AG04450 (cell line): ENCODE results near the gene SLC6A17. TPM values are rescaled to one million over a fixed set of nuclear protein-coding genes. Genes with fewer than 3 reads are reported as not detected.

ENCODE experiments used
- CTCF ChIA-PET: fragments of 300-600, 350-600 bp; formaldehyde crosslinking; extraction: SDS; loops from one replicate; lab custom pipeline; 2022; ENCODE audit warnings: antibody characterized with exemption, inconsistent platforms; lab: Charles Lee
- POLR2A ChIA-PET: fragments of 350-600 bp; formaldehyde crosslinking; extraction: SDS; loops from one replicate; lab custom pipeline; 2021; ENCODE audit warnings: antibody characterized with exemption, inconsistent platforms; lab: Yijun Ruan, JAX
- DNase-seq: peaks from one replicate; pipeline ENCODE4 v3.0.0-alpha.2; 2011; ENCODE audit warnings: low read depth, low spot score
- H3K27ac ChIP-seq: one replicate; pipeline ENCODE4 v1.5.1; 2012; ENCODE audit warnings: low read depth, low read length, control low read depth
- H3K27me3 ChIP-seq: one replicate; pipeline ENCODE4 v1.6.0; 2012; ENCODE audit warnings: low read length; ENCODE audit not compliant: control insufficient read depth, insufficient read depth
- H3K4me3 ChIP-seq: 2 replicates; pipeline ENCODE4 v1.5.1; 2011; ENCODE audit warnings: mild to moderate bottlenecking, low read depth, low read length, control low read depth
- H3K9me3 ChIP-seq: 2 replicates; pipeline ENCODE4 v1.5.1; 2012; ENCODE audit warnings: low read length; ENCODE audit not compliant: control insufficient read depth, insufficient read depth
- polyA plus RNA-seq: library from polyadenylated mRNA; depleted of rRNA; stranded (reverse); fragments of >200 nt; gene quantifications from 2 replicates; pipeline ENCODE4 v1.2.3, GENCODE V29; 2011
- TF ChIP-seq, protein P1 (sequence below): IDR thresholded peaks from 2 replicates; pipeline ENCODE4 v1.5.1; 2011; ENCODE audit warnings: low read depth, low read length, control low read depth, inconsistent platforms

SLC6A17 gene
- polyA plus RNA-seq, 1 experiment, result 0.05 TPM

DNA sequence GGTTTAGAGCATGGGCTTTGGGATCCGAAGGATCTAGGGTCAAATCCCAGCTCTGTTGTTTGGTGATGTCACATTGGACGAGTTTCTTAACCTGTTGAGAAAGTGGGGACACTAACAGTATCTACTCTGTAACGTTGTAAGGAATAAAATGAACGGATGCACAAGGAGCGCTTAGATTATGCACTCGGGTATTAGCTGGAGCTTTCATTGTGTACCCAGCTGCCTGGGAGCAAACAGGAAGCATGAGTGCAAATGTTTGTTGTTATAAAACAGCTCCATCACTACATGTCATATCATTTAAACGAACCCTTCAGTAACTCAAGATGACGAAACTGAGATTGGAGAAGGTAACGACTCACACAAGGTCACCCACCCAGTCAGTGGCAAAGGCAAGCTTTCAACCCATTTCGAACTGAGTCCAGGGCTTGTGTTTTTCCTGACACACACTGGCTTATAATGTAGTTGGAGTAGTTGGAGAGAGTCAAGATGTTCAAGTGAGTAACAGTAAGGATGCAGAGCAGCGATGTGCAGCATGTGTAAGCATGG, 16.2 kb upstream of the SLC6A17 start:
- CTCF ChIA-PET, result interaction anchor here (1.3 kb wide), 2 partner anchors 18 to 28 kb away, joined by 5 to 9 read pairs; no protein-coding TSS in a partner anchor
- DNase-seq, result no peak
- POLR2A ChIA-PET, result no interaction called here
- H3K4me3 ChIP-seq, result no peak overlapping the region
- H3K27ac ChIP-seq, result no peak overlapping the region
- TF ChIP-seq, protein P1, sequence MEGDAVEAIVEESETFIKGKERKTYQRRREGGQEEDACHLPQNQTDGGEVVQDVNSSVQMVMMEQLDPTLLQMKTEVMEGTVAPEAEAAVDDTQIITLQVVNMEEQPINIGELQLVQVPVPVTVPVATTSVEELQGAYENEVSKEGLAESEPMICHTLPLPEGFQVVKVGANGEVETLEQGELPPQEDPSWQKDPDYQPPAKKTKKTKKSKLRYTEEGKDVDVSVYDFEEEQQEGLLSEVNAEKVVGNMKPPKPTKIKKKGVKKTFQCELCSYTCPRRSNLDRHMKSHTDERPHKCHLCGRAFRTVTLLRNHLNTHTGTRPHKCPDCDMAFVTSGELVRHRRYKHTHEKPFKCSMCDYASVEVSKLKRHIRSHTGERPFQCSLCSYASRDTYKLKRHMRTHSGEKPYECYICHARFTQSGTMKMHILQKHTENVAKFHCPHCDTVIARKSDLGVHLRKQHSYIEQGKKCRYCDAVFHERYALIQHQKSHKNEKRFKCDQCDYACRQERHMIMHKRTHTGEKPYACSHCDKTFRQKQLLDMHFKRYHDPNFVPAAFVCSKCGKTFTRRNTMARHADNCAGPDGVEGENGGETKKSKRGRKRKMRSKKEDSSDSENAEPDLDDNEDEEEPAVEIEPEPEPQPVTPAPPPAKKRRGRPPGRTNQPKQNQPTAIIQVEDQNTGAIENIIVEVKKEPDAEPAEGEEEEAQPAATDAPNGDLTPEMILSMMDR, result no peak
- H3K9me3 ChIP-seq, result no peaks in the 10 kb centered on the region
- peaks cover 54% of the 10 kb centered on the region for H3K27me3 ChIP-seq

DNA sequence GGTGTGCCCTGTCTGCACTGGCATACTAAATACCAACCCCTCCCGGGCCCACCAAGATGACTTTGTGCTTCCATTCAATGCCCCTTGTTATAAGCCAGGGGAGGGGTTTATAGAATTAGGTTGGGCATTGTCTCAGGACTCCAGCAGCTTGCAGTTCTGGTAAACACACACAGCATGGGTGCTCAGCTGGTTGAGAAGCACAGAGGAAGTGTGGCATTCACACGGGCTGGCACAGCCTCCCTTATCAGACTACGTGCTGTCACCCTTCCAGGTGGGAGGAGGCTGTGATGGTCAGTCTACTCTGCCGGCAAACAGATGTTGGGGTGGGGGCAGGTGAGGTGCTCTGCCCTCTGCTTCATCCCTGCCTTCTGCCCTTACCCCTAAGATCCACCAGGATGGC, 15.0 kb upstream of the SLC6A17 start:
- peaks cover 43% of the 10 kb centered on the region for H3K27me3 ChIP-seq
- TF ChIP-seq, protein P1, result no peak
- no peak overlapping the region for H3K4me3 ChIP-seq
- no peak for DNase-seq
- no peak overlapping the region for H3K27ac ChIP-seq
- no peaks in the 10 kb centered on the region for H3K9me3 ChIP-seq
- ChIA-PET POLR2A (no interaction called here), CTCF (interaction anchor here (1.3 kb wide), 2 partner anchors 19 to 48 kb away, joined by 3 to 9 read pairs; no protein-coding TSS in a partner anchor)

DNA sequence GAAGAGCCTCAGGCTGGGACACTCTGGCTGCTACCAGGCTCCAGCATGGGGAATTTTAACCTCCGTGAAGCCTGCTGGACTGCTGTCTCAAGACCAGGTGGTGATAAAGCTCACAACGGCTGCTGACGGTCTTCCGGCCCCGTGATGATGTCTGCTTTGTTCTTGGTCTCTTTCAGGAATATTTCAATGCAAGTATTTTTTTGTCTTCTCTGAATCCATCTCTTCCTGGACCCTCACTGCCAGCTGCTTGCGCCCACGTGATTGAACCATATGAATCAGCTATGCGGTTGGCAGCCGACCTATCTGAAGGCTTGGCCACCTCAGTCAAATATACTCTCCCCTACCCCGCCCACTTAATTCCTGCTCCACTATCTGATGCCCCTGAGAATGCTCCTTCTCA, 14.6 kb upstream of the SLC6A17 start:
- TF ChIP-seq, protein P1, result no peak
- Histone ChIP-seq H3K27ac (no peak overlapping the region), H3K9me3 (no peaks in the 10 kb centered on the region), H3K27me3 (peaks cover 40% of the 10 kb centered on the region), H3K4me3 (no peak overlapping the region)
- DNase-seq, result no peak
- ChIA-PET CTCF (interaction anchor here (1.3 kb wide), 1 partner anchor 48 kb away, joined by 3 read pairs; no protein-coding TSS in a partner anchor), POLR2A (no interaction called here)

DNA sequence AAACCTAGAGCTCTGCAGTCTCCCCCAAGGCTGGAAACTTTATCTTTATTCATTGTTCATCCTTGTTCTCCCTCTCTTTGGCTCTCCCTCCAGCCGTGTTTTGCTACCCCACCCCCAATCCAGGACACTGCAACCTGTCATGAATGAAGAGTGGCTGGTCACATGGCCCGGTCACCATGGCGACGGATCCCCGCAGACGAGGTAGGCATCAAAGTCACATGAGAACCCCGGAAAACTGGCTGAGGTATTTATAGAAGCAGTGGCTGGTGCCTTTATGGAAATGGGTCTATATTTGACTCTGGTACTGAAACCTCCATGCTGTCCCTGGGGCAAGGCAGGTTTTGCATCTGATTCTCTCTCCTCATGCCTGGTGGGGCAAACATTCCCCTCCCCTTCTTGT, 13.4 kb upstream of the SLC6A17 start:
- TF ChIP-seq, protein P1, result no peak
- Histone ChIP-seq H3K27ac (no peak overlapping the region), H3K4me3 (no peak overlapping the region), H3K27me3 (peaks cover 39% of the 10 kb centered on the region), H3K9me3 (no peaks in the 10 kb centered on the region)
- no peak for DNase-seq
- ChIA-PET CTCF (interaction anchor here (0.6 kb wide), 1 partner anchor 73 kb away, joined by 4 read pairs; no protein-coding TSS in a partner anchor), POLR2A (no interaction called here)

DNA sequence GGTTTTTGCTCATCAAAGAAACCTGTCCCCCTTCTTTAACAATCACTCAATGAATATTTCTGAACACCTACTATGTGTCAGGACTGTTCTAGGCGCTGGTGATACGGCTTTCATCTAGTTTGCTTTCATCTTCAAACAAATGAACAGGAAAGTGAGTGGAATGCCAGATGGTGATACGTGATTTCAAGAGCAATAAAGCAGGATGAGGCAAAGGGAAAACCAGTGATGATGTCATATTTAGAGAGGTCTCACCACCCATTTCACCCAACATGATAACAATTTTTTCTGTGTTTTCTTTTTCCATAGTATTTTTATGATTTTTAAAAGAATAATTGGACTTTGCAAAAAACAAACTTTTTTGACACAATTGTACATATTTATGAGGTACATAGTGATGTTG, 11.3 kb upstream of the SLC6A17 start:
- CTCF ChIA-PET, result no interaction called here
- H3K9me3 ChIP-seq, result no peaks in the 10 kb centered on the region
- no peak overlapping the region for H3K27ac ChIP-seq
- TF ChIP-seq, protein P1, result no peak
- DNase-seq, result no peak
- POLR2A ChIA-PET, result no interaction called here
- H3K27me3 ChIP-seq, result peaks cover 52% of the 10 kb centered on the region
- H3K4me3 ChIP-seq, result no peak overlapping the region
